HepG2 (cell line): ENCODE measurements around the gene VAMP8. TPM values are rescaled to one million over a fixed set of nuclear protein-coding genes. Genes with fewer than 3 reads are reported as not detected.

Source experiments
- RAD21 ChIP-seq: fragments of 450-650 bp; formaldehyde crosslinking; IDR thresholded peaks from 2 replicates; pipeline ENCODE4 v1.5.0; 2020; ENCODE audit warnings: mild to moderate bottlenecking
- RELA ChIP-seq: sonication (generic); formaldehyde crosslinking; IDR thresholded peaks from 2 replicates; pipeline ENCODE4 v1.4.0; 2020; ENCODE audit warnings: missing genetic modification reagents
- RXRA ChIP-seq: sonication (generic); formaldehyde crosslinking; IDR thresholded peaks from 2 replicates; pipeline ENCODE4 v1.5.1; 2020; ENCODE audit warnings: missing genetic modification reagents
- SALL2 ChIP-seq: sonication (generic); formaldehyde crosslinking; IDR thresholded peaks from 2 replicates; pipeline ENCODE4 v1.8.1; 2023; ENCODE audit warnings: mild to moderate bottlenecking, missing genetic modification reagents, inconsistent platforms
- SMC3 ChIP-seq: IDR thresholded peaks from 2 replicates; pipeline ENCODE4 v1.6.1; 2011; ENCODE audit warnings: low read length, improper control_type of control experiment
- SP140L ChIP-seq: sonication (generic); formaldehyde crosslinking; IDR thresholded peaks from 2 replicates; pipeline ENCODE4 v1.4.0; 2020; ENCODE audit warnings: missing genetic modification reagents, borderline replicate concordance
- XRCC5 ChIP-seq: fragments of 200-400 bp; formaldehyde crosslinking; optimal IDR thresholded peaks from 2 replicates; pipeline ENCODE3; 2017; ENCODE audit warnings: mild to moderate bottlenecking, low read length
- YEATS2 ChIP-seq: sonication (generic); formaldehyde crosslinking; IDR thresholded peaks from 2 replicates; pipeline ENCODE4 v1.4.0; 2020; ENCODE audit warnings: missing genetic modification reagents, borderline replicate concordance
- ZNF232 ChIP-seq: sonication (generic); formaldehyde crosslinking; IDR thresholded peaks from 2 replicates; pipeline ENCODE4 v1.4.0; 2020; ENCODE audit warnings: missing genetic modification reagents, borderline replicate concordance
- ZNF329 ChIP-seq: sonication (generic); formaldehyde crosslinking; IDR thresholded peaks from 2 replicates; pipeline ENCODE4 v1.9.0; 2021; ENCODE audit warnings: low read depth, mild to moderate bottlenecking, missing genetic modification reagents
- ZNF44 ChIP-seq: sonication (generic); formaldehyde crosslinking; IDR thresholded peaks from 2 replicates; pipeline ENCODE4 v1.5.1; 2020; ENCODE audit warnings: mild to moderate bottlenecking, missing genetic modification reagents
- ZNF549 ChIP-seq: sonication (generic); formaldehyde crosslinking; IDR thresholded peaks from 2 replicates; pipeline ENCODE4 v1.5.0; 2020; ENCODE audit warnings: missing genetic modification reagents
- ZNF563 ChIP-seq: sonication (generic); formaldehyde crosslinking; IDR thresholded peaks from 2 replicates; pipeline ENCODE4 v1.8.0; 2022; ENCODE audit warnings: mild to moderate bottlenecking, moderate library complexity, missing genetic modification reagents
- ZNF737 ChIP-seq: sonication (generic); formaldehyde crosslinking; IDR thresholded peaks from 2 replicates; pipeline ENCODE4 v1.5.0; 2020; ENCODE audit warnings: missing genetic modification reagents, mild to moderate bottlenecking, borderline replicate concordance
- polyA plus RNA-seq, 8 experiments: library from polyadenylated mRNA; depleted of rRNA in 3 of 8; stranded (reverse) in 7 of 8; unstranded in 1 of 8; fragments of >200 nt; fragmentation: Illumina TruSeq in 4 of 8; extraction: Trizol in 4 of 8; gene quantifications; 2 replicates each; pipeline versions ENCODE4 v1.2.1 to v1.2.3, GENCODE V29; 2011 to 2016; ENCODE audit warnings: low read depth in 4 of 8, missing spikeins in 1 of 8, mixed read lengths in 1 of 8; ENCODE audit not compliant: insufficient read depth in 1 of 8
- total RNA-seq, 5 experiments: library from RNA; depleted of rRNA; stranded (reverse); fragments of >200 nt; fragmentation: Illumina TruSeq; extraction: Trizol; gene quantifications; 2 replicates each; pipeline ENCODE4 v1.2.3, GENCODE V29; 2016; ENCODE audit warnings: low read depth in 1 of 5
- TF ChIP-seq, protein P1 (sequence below): sonication (generic); formaldehyde crosslinking; IDR thresholded peaks from 2 replicates; pipeline ENCODE4 v1.4.0; 2020; ENCODE audit warnings: missing genetic modification reagents, borderline replicate concordance
- TF ChIP-seq, protein P2 (sequence below), 2 experiments: sonication (generic) in 1 of 2; formaldehyde crosslinking in 1 of 2; IDR thresholded peaks; 2 replicates each; pipeline versions ENCODE4 v1.4.0 to v1.6.1; 2018 to 2020; ENCODE audit warnings: missing genetic modification reagents in 2 of 2, borderline replicate concordance in 1 of 2, low read depth in 1 of 2, mild to moderate bottlenecking in 1 of 2, missing biosample characterization in 1 of 2
- TF ChIP-seq, protein P3 (sequence below): sonication (generic); formaldehyde crosslinking; IDR thresholded peaks from 2 replicates; pipeline ENCODE4 v1.5.1; 2020; ENCODE audit warnings: mild to moderate bottlenecking, moderate library complexity, missing genetic modification reagents
- TF ChIP-seq, protein P4 (sequence below): sonication (generic); formaldehyde crosslinking; IDR thresholded peaks from 2 replicates; pipeline ENCODE4 v1.9.0; 2021; ENCODE audit warnings: missing genetic modification reagents, borderline replicate concordance

The VAMP8 gene
- total and polyA plus RNA-seq, 2 of the 13 experiments (the other 11 are each of a cell fraction or from before 2014, with no cell fraction given), result 83.3 to 157 TPM

- TF ChIP-seq XRCC5 (peak; percentile 83), YEATS2 (CRISPR knock-in tag) (peak; percentile 35; the same call in 1 of the 2 replicates), RELA (no peak), ZNF44 (CRISPR knock-in tag) (0 out of 2 replicates have a peak, but pooled peaks have one; percentile 4), SALL2 (CRISPR knock-in tag) (no peak), SMC3 (peak; percentile 99), ZNF329 (CRISPR knock-in tag) (no peak), ZNF549 (CRISPR knock-in tag) (no peak), RAD21 (CRISPR knock-in tag) (peak; percentile 97), ZNF563 (CRISPR knock-in tag) (no peak), SP140L (CRISPR knock-in tag) (peak; percentile 39; the same call in 1 of the 2 replicates), ZNF737 (CRISPR knock-in tag) (no peak), ZNF232 (CRISPR knock-in tag) (no peak), RXRA (CRISPR knock-in tag) (no peak)
- TF ChIP-seq, protein P1, sequence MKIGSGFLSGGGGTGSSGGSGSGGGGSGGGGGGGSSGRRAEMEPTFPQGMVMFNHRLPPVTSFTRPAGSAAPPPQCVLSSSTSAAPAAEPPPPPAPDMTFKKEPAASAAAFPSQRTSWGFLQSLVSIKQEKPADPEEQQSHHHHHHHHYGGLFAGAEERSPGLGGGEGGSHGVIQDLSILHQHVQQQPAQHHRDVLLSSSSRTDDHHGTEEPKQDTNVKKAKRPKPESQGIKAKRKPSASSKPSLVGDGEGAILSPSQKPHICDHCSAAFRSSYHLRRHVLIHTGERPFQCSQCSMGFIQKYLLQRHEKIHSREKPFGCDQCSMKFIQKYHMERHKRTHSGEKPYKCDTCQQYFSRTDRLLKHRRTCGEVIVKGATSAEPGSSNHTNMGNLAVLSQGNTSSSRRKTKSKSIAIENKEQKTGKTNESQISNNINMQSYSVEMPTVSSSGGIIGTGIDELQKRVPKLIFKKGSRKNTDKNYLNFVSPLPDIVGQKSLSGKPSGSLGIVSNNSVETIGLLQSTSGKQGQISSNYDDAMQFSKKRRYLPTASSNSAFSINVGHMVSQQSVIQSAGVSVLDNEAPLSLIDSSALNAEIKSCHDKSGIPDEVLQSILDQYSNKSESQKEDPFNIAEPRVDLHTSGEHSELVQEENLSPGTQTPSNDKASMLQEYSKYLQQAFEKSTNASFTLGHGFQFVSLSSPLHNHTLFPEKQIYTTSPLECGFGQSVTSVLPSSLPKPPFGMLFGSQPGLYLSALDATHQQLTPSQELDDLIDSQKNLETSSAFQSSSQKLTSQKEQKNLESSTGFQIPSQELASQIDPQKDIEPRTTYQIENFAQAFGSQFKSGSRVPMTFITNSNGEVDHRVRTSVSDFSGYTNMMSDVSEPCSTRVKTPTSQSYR (CRISPR knock-in tag), result peak; percentile 33; the same call in 1 of the 2 replicates
- TF ChIP-seq, protein P2, sequence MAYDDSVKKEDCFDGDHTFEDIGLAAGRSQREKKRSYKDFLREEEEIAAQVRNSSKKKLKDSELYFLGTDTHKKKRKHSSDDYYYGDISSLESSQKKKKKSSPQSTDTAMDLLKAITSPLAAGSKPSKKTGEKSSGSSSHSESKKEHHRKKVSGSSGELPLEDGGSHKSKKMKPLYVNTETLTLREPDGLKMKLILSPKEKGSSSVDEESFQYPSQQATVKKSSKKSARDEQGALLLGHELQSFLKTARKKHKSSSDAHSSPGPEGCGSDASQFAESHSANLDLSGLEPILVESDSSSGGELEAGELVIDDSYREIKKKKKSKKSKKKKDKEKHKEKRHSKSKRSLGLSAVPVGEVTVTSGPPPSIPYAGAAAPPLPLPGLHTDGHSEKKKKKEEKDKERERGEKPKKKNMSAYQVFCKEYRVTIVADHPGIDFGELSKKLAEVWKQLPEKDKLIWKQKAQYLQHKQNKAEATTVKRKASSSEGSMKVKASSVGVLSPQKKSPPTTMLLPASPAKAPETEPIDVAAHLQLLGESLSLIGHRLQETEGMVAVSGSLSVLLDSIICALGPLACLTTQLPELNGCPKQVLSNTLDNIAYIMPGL (CRISPR knock-in tag; IDR thresholded peaks at IDR 0.05; ENCODE audit: borderline replicate concordance in 1 of 2, low read depth in 1 of 2), result peak; percentile 24 to 58; a peak in 2 of 4 replicates
- TF ChIP-seq, protein P3, sequence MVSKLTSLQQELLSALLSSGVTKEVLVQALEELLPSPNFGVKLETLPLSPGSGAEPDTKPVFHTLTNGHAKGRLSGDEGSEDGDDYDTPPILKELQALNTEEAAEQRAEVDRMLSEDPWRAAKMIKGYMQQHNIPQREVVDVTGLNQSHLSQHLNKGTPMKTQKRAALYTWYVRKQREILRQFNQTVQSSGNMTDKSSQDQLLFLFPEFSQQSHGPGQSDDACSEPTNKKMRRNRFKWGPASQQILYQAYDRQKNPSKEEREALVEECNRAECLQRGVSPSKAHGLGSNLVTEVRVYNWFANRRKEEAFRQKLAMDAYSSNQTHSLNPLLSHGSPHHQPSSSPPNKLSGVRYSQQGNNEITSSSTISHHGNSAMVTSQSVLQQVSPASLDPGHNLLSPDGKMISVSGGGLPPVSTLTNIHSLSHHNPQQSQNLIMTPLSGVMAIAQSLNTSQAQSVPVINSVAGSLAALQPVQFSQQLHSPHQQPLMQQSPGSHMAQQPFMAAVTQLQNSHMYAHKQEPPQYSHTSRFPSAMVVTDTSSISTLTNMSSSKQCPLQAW (CRISPR knock-in tag), result 0 out of 2 replicates have a peak, but pooled peaks have one; percentile 19
- TF ChIP-seq, protein P4, sequence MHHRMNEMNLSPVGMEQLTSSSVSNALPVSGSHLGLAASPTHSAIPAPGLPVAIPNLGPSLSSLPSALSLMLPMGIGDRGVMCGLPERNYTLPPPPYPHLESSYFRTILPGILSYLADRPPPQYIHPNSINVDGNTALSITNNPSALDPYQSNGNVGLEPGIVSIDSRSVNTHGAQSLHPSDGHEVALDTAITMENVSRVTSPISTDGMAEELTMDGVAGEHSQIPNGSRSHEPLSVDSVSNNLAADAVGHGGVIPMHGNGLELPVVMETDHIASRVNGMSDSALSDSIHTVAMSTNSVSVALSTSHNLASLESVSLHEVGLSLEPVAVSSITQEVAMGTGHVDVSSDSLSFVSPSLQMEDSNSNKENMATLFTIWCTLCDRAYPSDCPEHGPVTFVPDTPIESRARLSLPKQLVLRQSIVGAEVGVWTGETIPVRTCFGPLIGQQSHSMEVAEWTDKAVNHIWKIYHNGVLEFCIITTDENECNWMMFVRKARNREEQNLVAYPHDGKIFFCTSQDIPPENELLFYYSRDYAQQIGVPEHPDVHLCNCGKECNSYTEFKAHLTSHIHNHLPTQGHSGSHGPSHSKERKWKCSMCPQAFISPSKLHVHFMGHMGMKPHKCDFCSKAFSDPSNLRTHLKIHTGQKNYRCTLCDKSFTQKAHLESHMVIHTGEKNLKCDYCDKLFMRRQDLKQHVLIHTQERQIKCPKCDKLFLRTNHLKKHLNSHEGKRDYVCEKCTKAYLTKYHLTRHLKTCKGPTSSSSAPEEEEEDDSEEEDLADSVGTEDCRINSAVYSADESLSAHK (CRISPR knock-in tag), result no peak
Observed at GRCh38 chr2:85551698-85552678, 25.4 kb upstream of the VAMP8 start (continued).
